Aorta (tissue), 5 donors: ENCODE results near the gene ZNF324. TPM values are rescaled to one million over a fixed set of nuclear protein-coding genes. Genes with fewer than 3 reads are reported as not detected.
"Not testable (repeated sequence)": the region's sequence is repeated elsewhere in the genome, so short reads cannot be mapped to it uniquely, and the experiment has no call there.

Experiments
- ATAC-seq: fragments of 200-7000 bp; cut with Tn5 transposase; one replicate; pipeline ENCODE4 v1.9.1; 2022; ENCODE audit warnings: moderate library complexity; ENCODE audit not compliant: low FRiP score
- DNase-seq, 2 donors: peaks; one replicate each; pipeline ENCODE4 v3.0.0-alpha.2; 2020
- H3K27ac ChIP-seq, 2 donors: one replicate each; pipeline ENCODE4 v1.5.1; 2013; ENCODE audit warnings: low read length in 2 of 2, mild to moderate bottlenecking in 2 of 2, moderate library complexity in 2 of 2, control low read depth in 1 of 2, inconsistent platforms in 1 of 2, low read depth in 1 of 2
- H3K27me3 ChIP-seq, 2 donors: one replicate each; pipeline ENCODE4 v1.6.1; 2013; ENCODE audit warnings: control low read depth in 1 of 2, low read length in 1 of 2, mild to moderate bottlenecking in 1 of 2, moderate library complexity in 1 of 2; ENCODE audit not compliant: insufficient read depth in 2 of 2, control insufficient read depth in 1 of 2
- H3K36me3 ChIP-seq, 2 donors: one replicate each; pipeline ENCODE4 v1.6.1; 2013; ENCODE audit warnings: control low read depth in 1 of 2, low read length in 1 of 2, mild to moderate bottlenecking in 1 of 2; ENCODE audit not compliant: insufficient read depth in 2 of 2, control insufficient read depth in 1 of 2
- H3K4me1 ChIP-seq, 2 donors: one replicate each; pipeline ENCODE4 v1.6.1; 2013; ENCODE audit warnings: low read length in 2 of 2, control low read depth in 1 of 2, mild to moderate bottlenecking in 1 of 2, moderate library complexity in 1 of 2; ENCODE audit not compliant: insufficient read depth in 2 of 2, control insufficient read depth in 1 of 2
- H3K4me3 ChIP-seq, 2 donors: one replicate each; pipeline ENCODE4 v1.5.1; 2013; ENCODE audit warnings: low read length in 2 of 2, control low read depth in 1 of 2, mild to moderate bottlenecking in 1 of 2
- H3K9me3 ChIP-seq: one replicate; pipeline ENCODE4 v1.6.1; 2013; ENCODE audit warnings: mild to moderate bottlenecking, low read length; ENCODE audit not compliant: control insufficient read depth
- WGBS, 2 donors: extraction: QIAGEN DNeasy Blood & Tissue Kit; methylation state at CpG; one replicate each; pipeline ENCODE4 v1.1.7; 2013; 5-methylcytosine and 5-hydroxymethylcytosine counted together
- intact Hi-C, 2 donors: fragments of 100-400 bp; cut with DNase I; formaldehyde crosslinking; loops; one replicate each; pipeline versions ENCODE4 v1.14.2 to v1.15.0; 2022
- polyA plus RNA-seq, 2 donors: library from polyadenylated mRNA; stranded (reverse); fragments of 200-250 nt; gene quantifications; one replicate each; pipeline ENCODE4 v1.2.3, GENCODE V29; 2013
- total RNA-seq, 2 donors: library from RNA; stranded (reverse); fragmentation: NEBNext Ultra II Directional; extraction: Animal tissue kit (Norgen Biotek cat#: 25700); gene quantifications; one replicate each; pipeline ENCODE4 v1.2.1, GENCODE V29; 2021
- donor health status: healthy with polysubstance abuse.
- donor health status: Bipolar disorder and iron deficiency.
- donor health status: DM: no; HTN: no; CAD: no.
- donor health status: DM: no; HTN: no; CAD: no.
- donor health status: DM: yes; HTN: yes; CAD: no.

Gene ZNF324
- total and polyA plus RNA-seq, 4 donors = 2.3 to 14.1 (median 7.7) TPM

GRCh38 chr19:58449980-58450379, 16.9 kb upstream of the ZNF324 start:
- WGBS, 2 donors = 60 to 61% methylated on average over 5 of the region's 5 CpGs
- H3K27ac ChIP-seq, H3K4me1 ChIP-seq, ATAC-seq, intact Hi-C loops, H3K36me3 ChIP-seq, H3K4me3 ChIP-seq, H3K27me3 ChIP-seq, DNase-seq, H3K9me3 ChIP-seq: not testable (repeated sequence)

- 3% methylated on average over 11 of the region's 11 CpGs for WGBS, 2 donors
- Histone ChIP-seq H3K27me3 (no peaks in the 10 kb centered on the region), H3K27ac (no peak overlapping the region), H3K4me1 (no peaks in the 10 kb centered on the region), H3K36me3 (no peaks in the 10 kb centered on the region), H3K4me3 (peak overlapping the region; percentile 63), H3K9me3 (no peaks in the 10 kb centered on the region)
- DNase-seq = no peak
- no peak for ATAC-seq
- intact Hi-C loops = loop anchor here in 1 of 2 donors (1.0 kb wide), 1 partner anchor 11 kb away; the partner anchor contains the start of gene ZNF132
These were observed 16.0 kb upstream of the ZNF324 start for GRCh38 chr19:58450856-58451357.

GRCh38 chr19:58451358-58452101, 15.3 kb upstream of the ZNF324 start, which contains the start of gene ZNF324B:
TSS of gene ZNF324B (plus strand) at chr19:58451622. CDS start at chr19:58453702, 2,080 bp downstream.
- peak; percentile 98 to 99 for DNase-seq
- Histone ChIP-seq H3K9me3 (no peaks in the 10 kb centered on the region), H3K27ac (peak within 1 kb of the TSS in 1 of 2 donors; percentile 2), H3K4me3 (peak within 1 kb of the TSS; percentile 63 to 66), H3K27me3 (no peaks in the 10 kb centered on the region), H3K36me3 (peaks cover 0 to 3% of the 10 kb centered on the region in 2 donors), H3K4me1 (no peaks in the 10 kb centered on the region)
- WGBS, 2 donors = 0% methylated on average over 45 to 79 of the region's 79 CpGs
- intact Hi-C loops = loop anchor here in 1 of 2 donors (1.0 kb wide), 1 partner anchor 11 kb away; the partner anchor contains the start of gene ZNF132
- ATAC-seq = peak; percentile 98

- peak in 1 of 2 donors; percentile 57 for DNase-seq
- 93 to 95% methylated on average over 6 of the region's 6 CpGs for WGBS, 2 donors
- Histone ChIP-seq H3K9me3 (no peaks in the 10 kb centered on the region), H3K27ac (no peak overlapping the region), H3K27me3 (no peaks in the 10 kb centered on the region), H3K36me3 (peaks cover 0 to 3% of the 10 kb centered on the region in 2 donors), H3K4me3 (no peak overlapping the region), H3K4me1 (no peaks in the 10 kb centered on the region)
- intact Hi-C loops = no loop called here
- no peak for ATAC-seq
These were observed 13.1 kb upstream of the ZNF324 start for GRCh38 chr19:58453743-58454142.

DNA sequence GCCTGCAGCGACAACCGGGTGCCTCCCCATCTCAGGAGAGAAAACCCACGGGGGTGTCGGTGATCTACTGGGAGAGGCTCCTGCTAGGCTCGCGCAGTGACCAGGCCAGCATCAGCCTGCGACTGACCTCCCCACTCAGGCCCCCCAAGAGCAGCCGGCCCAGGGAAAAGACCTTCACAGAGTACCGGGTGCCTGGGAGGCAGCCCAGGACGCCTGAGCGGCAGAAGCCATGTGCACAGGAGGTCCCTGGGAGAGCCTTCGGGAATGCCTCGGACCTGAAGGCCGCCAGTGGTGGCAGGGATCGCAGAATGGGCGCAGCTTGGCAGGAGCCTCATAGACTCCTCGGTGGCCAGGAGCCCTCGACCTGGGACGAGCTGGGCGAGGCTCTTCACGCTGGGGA, 11.6 kb upstream of the ZNF324 start:
- no peaks in the 10 kb centered on the region for H3K27me3 ChIP-seq
- no peak for ATAC-seq
- H3K4me3 ChIP-seq = no peak overlapping the region
- DNase-seq = peak in 1 of 2 donors; percentile 62
- H3K4me1 ChIP-seq = no peaks in the 10 kb centered on the region
- intact Hi-C loops = no loop called here
- 93 to 96% methylated on average over 19 to 21 of the region's 21 CpGs for WGBS, 2 donors
- no peaks in the 10 kb centered on the region for H3K9me3 ChIP-seq
- peaks cover 0 to 3% of the 10 kb centered on the region in 2 donors for H3K36me3 ChIP-seq
- no peak overlapping the region for H3K27ac ChIP-seq

DNA sequence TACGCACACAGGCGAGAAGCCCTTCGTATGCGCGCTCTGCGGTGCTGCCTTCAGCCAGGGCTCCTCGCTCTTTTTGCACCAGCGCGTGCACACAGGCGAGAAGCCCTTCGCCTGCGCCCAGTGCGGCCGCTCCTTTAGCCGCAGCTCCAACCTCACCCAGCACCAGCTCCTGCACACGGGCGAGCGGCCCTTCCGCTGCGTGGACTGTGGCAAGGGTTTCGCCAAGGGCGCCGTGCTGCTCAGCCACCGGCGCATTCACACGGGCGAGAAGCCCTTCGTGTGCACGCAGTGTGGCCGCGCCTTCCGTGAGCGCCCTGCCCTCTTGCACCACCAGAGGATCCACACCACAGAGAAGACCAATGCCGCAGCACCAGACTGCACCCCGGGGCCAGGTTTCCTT, 10.8 kb upstream of the ZNF324 start:
- Histone ChIP-seq H3K4me3 (no peak overlapping the region), H3K36me3 (peaks cover 0 to 3% of the 10 kb centered on the region in 2 donors), H3K4me1 (no peaks in the 10 kb centered on the region), H3K9me3 (no peaks in the 10 kb centered on the region), H3K27me3 (no peaks in the 10 kb centered on the region), H3K27ac (no peak overlapping the region)
- no peak for ATAC-seq
- intact Hi-C loops = no loop called here
- whole genome bisulfite sequencing, 2 donors = 97 to 98% methylated on average over 35 of the region's 35 CpGs
- DNase-seq = peak in 1 of 2 donors; percentile 45

- ATAC-seq = no peak
- 88 to 95% methylated on average over 2 of the region's 2 CpGs for WGBS, 2 donors
- intact Hi-C loops = no loop called here
- Histone ChIP-seq H3K27me3 (no peaks in the 10 kb centered on the region), H3K36me3 (peaks cover 0 to 3% of the 10 kb centered on the region in 2 donors), H3K4me1 (no peaks in the 10 kb centered on the region), H3K9me3 (no peaks in the 10 kb centered on the region), H3K4me3 (no peak overlapping the region), H3K27ac (no peak overlapping the region)
- no peak for DNase-seq
These were observed 6.8 kb upstream of the ZNF324 start for GRCh38 chr19:58460039-58460438.

GRCh38 chr19:58466089-58466759, 656 bp upstream of the ZNF324 start:
- 33 to 34% methylated on average over 20 of the region's 20 CpGs for WGBS, 2 donors
- no peaks in the 10 kb centered on the region for H3K4me1 ChIP-seq
- no peak overlapping the region for H3K27ac ChIP-seq
- DNase-seq = no peak
- no peak overlapping the region for H3K4me3 ChIP-seq
- intact Hi-C loops = no loop called here
- H3K9me3 ChIP-seq = no peaks in the 10 kb centered on the region
- no peak for ATAC-seq
- no peaks in the 10 kb centered on the region for H3K36me3 ChIP-seq
- no peaks in the 10 kb centered on the region for H3K27me3 ChIP-seq
